ENCODE measurements around the gene CHIA. TPM values are rescaled to one million over a fixed set of nuclear protein-coding genes. Genes with fewer than 3 reads are reported as not detected.
A peak's percentile ranks its signal among the peaks of the same experiment; 100 is the strongest.

The CHIA gene
- total RNA-seq, 6 experiments from 2014 or later: not detected

- Mint-ChIP-seq H3K36me3 (ENCODE audit: low read depth) (no peaks in the 10 kb centered on the region), H3K4me3 (peak overlapping the region; percentile 68; the same call in 1 of the 2 replicates), H3K27me3 (ENCODE audit: insufficient read depth) (peaks cover 33% of the 10 kb centered on the region), H3K27ac (no peak overlapping the region), H3K4me1 (ENCODE audit: low read depth) (peaks cover 17% of the 10 kb centered on the region), H3K9me3 (no peaks in the 10 kb centered on the region)
- DNase-seq: peak; percentile 89
- TF ChIP-seq CTCF (IDR thresholded peaks at IDR 0.05): no peak
Observed at GRCh38 chr1:111275079-111275478, 15.6 kb upstream of the CHIA start.

- TF ChIP-seq CTCF (IDR thresholded peaks at IDR 0.05): no peak
- no peak for DNase-seq
- H3K27me3 Mint-ChIP-seq (ENCODE audit: insufficient read depth): peaks cover 25% of the 10 kb centered on the region
Observed at GRCh38 chr1:111275780-111276433, 14.7 kb upstream of the CHIA start.

GRCh38 chr1:111279144-111279543 lies 11.5 kb upstream of the CHIA start:
- DNase-seq: no peak
- no peaks in the 10 kb centered on the region for H3K9me3 Mint-ChIP-seq
- no peak overlapping the region for H3K4me3 Mint-ChIP-seq
- H3K27ac Mint-ChIP-seq: no peak overlapping the region
- no peak for TF ChIP-seq CTCF (IDR thresholded peaks at IDR 0.05)
- peaks cover 17% of the 10 kb centered on the region for H3K4me1 Mint-ChIP-seq (ENCODE audit: low read depth)
- H3K36me3 Mint-ChIP-seq (ENCODE audit: low read depth): no peaks in the 10 kb centered on the region
- H3K27me3 Mint-ChIP-seq (ENCODE audit: insufficient read depth): peaks cover 12% of the 10 kb centered on the region

More at GRCh38 chr1:111275780-111276433, 14.7 kb upstream of the CHIA start:
- Mint-ChIP-seq H3K27ac (no peak overlapping the region), H3K36me3 (ENCODE audit: low read depth) (no peaks in the 10 kb centered on the region), H3K4me3 (no peak overlapping the region), H3K4me1 (ENCODE audit: low read depth) (peaks cover 17% of the 10 kb centered on the region), H3K9me3 (no peaks in the 10 kb centered on the region)

GRCh38 chr1:111280267-111280666 lies 10.4 kb upstream of the CHIA start:
- DNase-seq: no peak
- Mint-ChIP-seq H3K4me3 (no peak overlapping the region), H3K4me1 (ENCODE audit: low read depth) (peaks cover 6% of the 10 kb centered on the region), H3K36me3 (ENCODE audit: low read depth) (no peaks in the 10 kb centered on the region), H3K9me3 (no peaks in the 10 kb centered on the region), H3K27me3 (ENCODE audit: insufficient read depth) (peaks cover 9% of the 10 kb centered on the region), H3K27ac (no peak overlapping the region)
- TF ChIP-seq CTCF (IDR thresholded peaks at IDR 0.05): no peak

GRCh38 chr1:111281411-111281810 lies 9.2 kb upstream of the CHIA start:
- no peak for TF ChIP-seq CTCF (IDR thresholded peaks at IDR 0.05)
- Mint-ChIP-seq H3K9me3 (no peaks in the 10 kb centered on the region), H3K4me3 (no peak overlapping the region), H3K4me1 (ENCODE audit: low read depth) (no peaks in the 10 kb centered on the region), H3K36me3 (ENCODE audit: low read depth) (no peaks in the 10 kb centered on the region), H3K27ac (no peak overlapping the region), H3K27me3 (ENCODE audit: insufficient read depth) (peaks cover 9% of the 10 kb centered on the region)
- DNase-seq: no peak
